T47D (cell line): ENCODE data around the gene C1orf105.
A peak's percentile ranks its signal among the peaks of the same experiment; 100 is the strongest.

Experiments
- DNase-seq, 2 experiments: peaks; one replicate each; pipeline versions ENCODE4 v3.0.0 to v3.0.0-alpha.2; 2011 to 2012; ENCODE audit warnings: low read depth in 1 of 2, low spot score in 1 of 2
- JUND ChIP-seq: IDR thresholded peaks from 2 replicates; pipeline ENCODE4 v1.6.1; 2012; ENCODE audit warnings: low read depth
- in situ Hi-C: cut with HindIII; loops from 2 replicates; pipeline ENCODE4 v1.10.0; 2016; ENCODE audit warnings: low sequenced_read_pairs, low pct_unique_long_range_greater_than_20kb

C1orf105 gene

DNA sequence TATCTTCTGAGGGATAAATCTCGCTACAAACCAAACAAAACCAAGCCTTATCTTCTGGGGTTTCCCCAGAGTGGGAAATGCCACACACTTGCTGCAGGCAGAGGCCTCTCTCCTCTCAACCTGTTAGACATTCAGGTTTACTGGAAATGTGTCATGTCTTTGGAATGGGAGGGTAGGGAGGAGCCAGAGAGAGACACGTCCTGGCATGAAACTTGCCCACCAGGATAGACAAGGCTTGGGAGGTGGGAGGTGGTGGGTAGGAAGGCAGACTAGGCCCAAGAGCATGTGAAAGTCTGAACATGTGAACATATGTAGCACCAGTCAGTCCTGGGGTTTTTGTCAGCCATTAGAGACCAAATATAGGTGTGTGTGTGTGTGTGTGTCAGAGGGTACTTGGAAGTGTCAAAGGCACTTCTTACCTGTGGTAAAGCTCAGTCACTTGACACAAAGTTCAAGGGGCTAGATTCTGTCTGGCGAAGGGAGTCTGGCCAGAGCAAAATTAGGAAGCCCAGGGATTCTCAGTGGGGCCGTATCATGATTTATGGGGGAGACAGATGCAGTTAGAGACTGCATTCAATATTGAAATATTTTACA, 55.8 kb downstream of the C1orf105 start:
- in situ Hi-C loops, result no loop called here
- DNase-seq, result peak in 1 of 2 experiments; percentile 69
- TF ChIP-seq JUND, result no peak

- in situ Hi-C loops, result no loop called here
- TF ChIP-seq JUND, result no peak
- no peak for DNase-seq
Observed at GRCh38 chr1:172477216-172477615, 56.7 kb downstream of the C1orf105 start.

DNA sequence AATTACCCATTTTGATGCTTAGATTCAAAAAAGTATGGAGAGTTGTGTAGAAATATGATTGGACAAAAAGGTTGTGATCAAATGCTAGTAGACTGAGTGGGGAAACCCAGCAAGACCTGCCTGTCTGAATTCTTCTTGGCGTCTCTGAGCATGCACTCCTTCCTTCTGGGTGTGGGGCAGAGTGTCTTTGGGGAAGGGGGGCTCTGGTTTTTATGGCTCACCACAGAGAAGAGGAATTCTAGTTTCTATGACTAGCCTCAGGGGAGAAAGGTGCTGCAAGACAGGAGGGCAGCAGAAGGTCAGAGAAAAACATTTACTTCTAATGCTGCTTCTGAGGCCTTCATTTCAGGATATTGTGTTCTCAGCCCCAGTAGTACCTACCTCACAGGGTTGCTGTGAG, 57.3 kb downstream of the C1orf105 start:
- no peak for TF ChIP-seq JUND
- in situ Hi-C loops, result no loop called here
- no peak for DNase-seq

- no peak for TF ChIP-seq JUND
- DNase-seq, result no peak
- in situ Hi-C loops, result no loop called here
Observed at GRCh38 chr1:172478485-172478884, 58.0 kb downstream of the C1orf105 start.

GRCh38 chr1:172480431-172480830, 59.9 kb downstream of the C1orf105 start:
- DNase-seq, result no peak
- no peak for TF ChIP-seq JUND
- in situ Hi-C loops, result no loop called here

GRCh38 chr1:172482044-172482443, 61.6 kb downstream of the C1orf105 start:
- TF ChIP-seq JUND, result no peak
- in situ Hi-C loops, result no loop called here
- DNase-seq, result no peak

- in situ Hi-C loops, result no loop called here
Observed at GRCh38 chr1:172483448-172483847, 63.0 kb downstream of the C1orf105 start.

DNA sequence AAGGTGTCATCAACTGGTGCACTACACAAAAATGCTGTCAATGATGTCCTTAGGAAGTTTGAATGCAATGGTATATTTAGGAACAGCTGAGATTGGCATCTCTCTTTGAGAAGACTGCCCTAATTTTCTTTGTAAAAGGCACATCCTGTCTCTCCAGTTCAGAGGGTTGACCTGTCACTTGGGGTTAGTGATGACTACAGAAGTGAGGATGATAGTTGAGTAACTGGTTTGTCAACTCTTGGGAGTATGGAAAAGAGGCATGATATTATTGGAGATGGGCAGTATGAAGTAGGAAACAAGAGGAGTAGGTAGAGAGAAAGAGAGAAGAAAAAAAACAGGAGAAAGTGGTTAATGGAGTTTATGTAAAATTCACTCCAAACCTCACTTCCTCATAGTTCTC, 63.8 kb downstream of the C1orf105 start:
- TF ChIP-seq JUND, result no peak
- in situ Hi-C loops, result no loop called here
- peak in 1 of 2 experiments; percentile 58 for DNase-seq

More at GRCh38 chr1:172483448-172483847, 63.0 kb downstream of the C1orf105 start:
- TF ChIP-seq JUND, result no peak
- DNase-seq, result no peak

- no peak for TF ChIP-seq JUND
- in situ Hi-C loops, result no loop called here
- DNase-seq, result no peak
Observed at GRCh38 chr1:172485626-172486025, 65.1 kb downstream of the C1orf105 start.

DNA sequence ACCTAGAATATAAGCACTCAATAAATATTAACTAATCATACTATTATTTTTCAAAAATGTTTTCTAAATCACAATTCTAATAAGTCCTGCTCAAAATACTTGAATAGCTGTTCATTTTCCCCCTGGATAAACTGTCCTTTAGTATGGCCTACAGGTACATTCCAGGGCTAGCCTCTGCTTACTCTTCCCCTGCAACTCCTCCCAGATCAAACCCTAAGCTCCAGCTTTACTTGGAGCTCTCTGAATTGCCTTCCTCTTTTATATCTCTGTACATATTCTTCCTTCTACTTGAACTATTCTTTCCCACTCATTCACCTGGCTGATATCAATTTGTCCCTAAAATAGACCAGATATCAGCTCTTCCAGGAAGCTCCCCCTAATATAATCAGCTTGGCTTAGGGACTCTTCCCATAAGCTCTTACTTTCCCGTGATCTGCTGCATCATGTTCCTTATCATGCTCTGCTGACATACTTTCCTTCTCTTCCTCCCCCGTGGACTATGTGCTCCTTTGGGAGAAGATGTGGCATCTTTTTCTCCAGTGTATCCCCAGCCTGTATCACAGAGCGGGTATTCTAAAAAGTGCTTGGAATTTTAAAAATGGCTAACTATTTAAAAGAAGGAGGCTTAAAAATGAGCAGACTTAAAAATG, 66.4 kb downstream of the C1orf105 start:
- in situ Hi-C loops, result no loop called here
- DNase-seq, result no peak
- no peak for TF ChIP-seq JUND

GRCh38 chr1:172487550-172487949, 67.1 kb downstream of the C1orf105 start:
- no peak for TF ChIP-seq JUND
- no peak for DNase-seq
- in situ Hi-C loops, result no loop called here

DNA sequence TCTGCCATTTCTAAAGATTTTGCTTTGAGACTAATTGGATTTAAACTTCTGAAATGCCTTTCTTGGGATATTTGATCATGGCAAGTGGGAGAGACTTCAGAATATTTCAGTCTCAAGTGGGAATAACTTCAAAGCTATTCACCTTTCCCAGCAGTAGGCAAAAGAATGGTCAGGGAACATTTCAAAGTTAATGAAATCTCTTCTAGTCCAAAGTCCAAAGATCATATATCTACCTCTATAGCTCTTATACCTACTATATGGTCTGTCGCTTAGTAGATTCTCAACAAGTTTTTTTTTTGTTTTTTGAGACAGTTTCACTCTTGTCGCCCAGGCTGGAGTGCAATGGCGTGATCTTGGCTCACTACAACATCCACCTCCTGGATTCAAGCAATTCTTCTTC, 67.9 kb downstream of the C1orf105 start:
- DNase-seq, result no peak
- in situ Hi-C loops, result no loop called here
- no peak for TF ChIP-seq JUND

- in situ Hi-C loops, result no loop called here
- DNase-seq, result no peak
- TF ChIP-seq JUND, result no peak
Observed at GRCh38 chr1:172489847-172490246, 69.4 kb downstream of the C1orf105 start.

DNA sequence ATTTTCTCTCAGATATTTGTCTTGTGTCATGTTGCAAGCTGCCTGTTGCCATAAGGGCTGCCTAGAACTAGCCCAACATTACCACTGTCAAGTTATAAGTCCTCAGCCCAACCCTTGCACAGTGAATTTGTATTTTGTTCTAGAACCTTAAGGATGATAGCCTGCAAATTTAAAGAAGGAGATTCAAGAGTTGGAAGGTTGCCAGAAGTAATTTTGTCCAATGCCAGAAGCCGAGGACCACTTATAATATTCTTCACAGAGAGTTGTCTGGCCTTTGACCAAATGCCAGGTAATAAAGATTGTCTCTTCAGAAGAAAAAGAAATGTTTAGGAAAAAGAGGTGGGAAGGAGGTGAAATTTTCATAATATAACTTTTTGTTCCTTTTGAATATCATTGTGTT, 71.9 kb downstream of the C1orf105 start:
- no peak for TF ChIP-seq JUND
- in situ Hi-C loops, result no loop called here
- no peak for DNase-seq
